ENCODE data around the gene HEATR5A.
"Not testable (repeated sequence)": the region's sequence is repeated elsewhere in the genome, so short reads cannot be mapped to it uniquely, and the experiment has no call there.

The HEATR5A gene

GRCh38 chr14:31326111-31326510 is 94.2 kb downstream of the HEATR5A start:
- DNase-seq (ENCODE audit: low spot score): no peak

GRCh38 chr14:31323419-31323818 is 96.9 kb downstream of the HEATR5A start:
- no peak for DNase-seq (ENCODE audit: low spot score)

- no peak for DNase-seq (ENCODE audit: low spot score)
Observed at GRCh38 chr14:31320922-31321766, 99.2 kb downstream of the HEATR5A start.

GRCh38 chr14:31320216-31320615 is 100.1 kb downstream of the HEATR5A start:
- DNase-seq (ENCODE audit: low spot score): no peak

GRCh38 chr14:31319701-31320100 is 100.6 kb downstream of the HEATR5A start:
- DNase-seq (ENCODE audit: low spot score): no peak

- no peak for DNase-seq (ENCODE audit: low spot score)
Observed at GRCh38 chr14:31312934-31313333, 107.4 kb downstream of the HEATR5A start.

GRCh38 chr14:31312370-31312769 is 108.0 kb downstream of the HEATR5A start:
- not testable (repeated sequence) for DNase-seq (ENCODE audit: low spot score)

- DNase-seq (ENCODE audit: low spot score): no peak
Observed at GRCh38 chr14:31307618-31308017, 112.7 kb downstream of the HEATR5A start.

- no peak for DNase-seq (ENCODE audit: low spot score)
Observed at GRCh38 chr14:31307198-31307597, 113.2 kb downstream of the HEATR5A start.

- DNase-seq (ENCODE audit: low spot score): no peak
Observed at GRCh38 chr14:31303654-31304053, 116.7 kb downstream of the HEATR5A start.

- no peak for DNase-seq (ENCODE audit: low spot score)
Observed at GRCh38 chr14:31300883-31301282, 119.5 kb downstream of the HEATR5A start.

- peak; percentile 51 for DNase-seq (ENCODE audit: low spot score)
Observed at GRCh38 chr14:31300296-31300695, 120.1 kb downstream of the HEATR5A start.

- DNase-seq (ENCODE audit: low spot score): no peak
Observed at GRCh38 chr14:31297701-31298344, 122.5 kb downstream of the HEATR5A start.

- DNase-seq (ENCODE audit: low spot score): no peak
Observed at GRCh38 chr14:31297112-31297511, 123.2 kb downstream of the HEATR5A start.

GRCh38 chr14:31294746-31295405 is 125.5 kb downstream of the HEATR5A start:
- DNase-seq (ENCODE audit: low spot score): no peak

- no peak for DNase-seq (ENCODE audit: low spot score)
Observed at GRCh38 chr14:31292937-31293616, 127.3 kb downstream of the HEATR5A start.

- no peak for DNase-seq (ENCODE audit: low spot score)
Observed at GRCh38 chr14:31291210-31291609, 129.1 kb downstream of the HEATR5A start.

GRCh38 chr14:31287294-31287972 is 132.9 kb downstream of the HEATR5A start:
- no peak for DNase-seq (ENCODE audit: low spot score)

- DNase-seq (ENCODE audit: low spot score): no peak
Observed at GRCh38 chr14:31286456-31287293, 133.7 kb downstream of the HEATR5A start.

- DNase-seq (ENCODE audit: low spot score): no peak
Observed at GRCh38 chr14:31283578-31284252, 136.6 kb downstream of the HEATR5A start.

Data from iPS-NIHi11 (cell line).